Kidney (tissue), 14 donors: ENCODE measurements around the gene FCGBP. TPM values are rescaled to one million over a fixed set of nuclear protein-coding genes. Genes with fewer than 3 reads are reported as not detected.
"Not testable (repeated sequence)": the region's sequence is repeated elsewhere in the genome, so short reads cannot be mapped to it uniquely, and the experiment has no call there.

Experiments
- DNase-seq, 5 donors: peaks; one replicate each; pipeline ENCODE4 v3.0.0-alpha.2; 2013 to 2020
- FAIRE-seq: peaks from 2 replicates; lab custom pipeline; 2012; peaks lifted over from hg19 to GRCh38; lab: Jason Lieb, UNC
- H3K27ac ChIP-seq, 2 donors: one replicate each; pipeline ENCODE4 v1.7.0; 2013; ENCODE audit warnings: low read depth in 2 of 2, low read length in 2 of 2, inconsistent platforms in 1 of 2
- H3K27me3 ChIP-seq: one replicate; pipeline ENCODE4 v1.7.1; 2013; ENCODE audit warnings: low read length, inconsistent platforms; ENCODE audit not compliant: control insufficient read depth, insufficient read depth
- H3K36me3 ChIP-seq, 3 donors: one replicate each; pipeline versions ENCODE4 v1.7.0 to v1.7.1; 2013; ENCODE audit warnings: low read length in 3 of 3, control low read depth in 1 of 3, inconsistent platforms in 1 of 3; ENCODE audit not compliant: insufficient read depth in 3 of 3, control insufficient read depth in 2 of 3
- H3K4me1 ChIP-seq, 3 donors: one replicate each; pipeline versions ENCODE4 v1.7.0 to v1.7.1; 2013; ENCODE audit warnings: low read length in 3 of 3, inconsistent platforms in 1 of 3, low read depth in 1 of 3; ENCODE audit not compliant: control insufficient read depth in 2 of 3, insufficient read depth in 2 of 3
- H3K4me3 ChIP-seq, 3 donors: one replicate each; pipeline versions ENCODE4 v1.7.0 to v1.8.1; 2013; ENCODE audit warnings: low read length in 3 of 3, control low read depth in 1 of 3, inconsistent platforms in 1 of 3
- H3K9ac ChIP-seq, 3 donors: one replicate each; pipeline versions ENCODE4 v1.7.0 to v1.7.1; 2013; ENCODE audit warnings: low read length in 3 of 3, control low read depth in 1 of 3, inconsistent platforms in 1 of 3
- H3K9me3 ChIP-seq, 3 donors: one replicate each; pipeline versions ENCODE4 v1.7.0 to v1.7.1; 2013; ENCODE audit warnings: low read length in 3 of 3, control low read depth in 1 of 3, inconsistent platforms in 1 of 3; ENCODE audit not compliant: control insufficient read depth in 2 of 3, insufficient read depth in 1 of 3
- intact Hi-C: fragments of 100-400 bp; cut with DNase I; formaldehyde crosslinking; loops from one replicate; pipeline ENCODE4 v1.11.1; 2022
- polyA plus RNA-seq: library from polyadenylated mRNA; stranded (reverse); fragments of 350-450 nt; fragmentation: Illumina TruSeq; extraction: RNeasy Lipid Tissue Mini Kit (QIAGEN cat#74804); gene quantifications from one replicate; pipeline ENCODE4 v1.2.3, GENCODE V29; 2014; ENCODE audit warnings: low read depth, low replicate concordance; ENCODE audit not compliant: insufficient read depth
- total RNA-seq: library from RNA; stranded (reverse); fragmentation: NEBNext Ultra II Directional; extraction: Animal tissue kit (Norgen Biotek cat#: 25700); gene quantifications from one replicate; pipeline ENCODE4 v1.2.1, GENCODE V29; 2021
- TF ChIP-seq, protein P1 (sequence below): IDR thresholded peaks from 3 replicates; pipeline ENCODE4 v1.5.1; 2012; ENCODE audit warnings: mild to moderate bottlenecking, moderate library complexity, borderline replicate concordance; ENCODE audit not compliant: insufficient read depth; ENCODE audit errors: extremely low read depth
- donor health status: control.
- donor health status: control.
- donor health status: control.
- donor health status: control.
- donor health status: control.
- donor health status: DM: yes; HTN: yes; CAD: no.
- donor health status: Normal renal cell carcinoma (clear cell type).

FCGBP gene
- total and polyA plus RNA-seq, 2 donors from 2014 or later = 7.6 to 51.7 TPM

DNA sequence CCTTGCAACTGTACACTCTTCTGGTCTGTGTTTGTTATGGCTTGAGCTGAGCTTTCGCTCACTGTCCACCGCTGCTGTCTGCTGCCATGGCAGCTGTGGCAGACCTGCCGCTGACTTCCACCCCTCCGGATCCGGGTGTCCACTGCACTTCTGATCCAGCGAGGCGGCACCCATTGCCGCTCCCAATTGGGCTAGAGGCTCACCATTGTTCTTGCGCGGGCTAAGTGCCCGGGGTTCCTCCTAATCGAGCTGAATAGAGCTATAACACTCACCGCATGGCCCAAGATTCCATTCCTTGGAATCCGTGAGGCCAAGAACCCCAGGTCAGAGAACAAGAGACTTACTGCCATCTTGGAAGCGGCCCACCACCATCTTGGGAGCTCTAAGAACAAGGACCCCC, 34.4 kb upstream of the FCGBP start:
- no peaks in the 10 kb centered on the region for H3K27me3 ChIP-seq
- no peak overlapping the region for H3K4me3 ChIP-seq
- no peaks in the 10 kb centered on the region for H3K9me3 ChIP-seq
- no peak overlapping the region for H3K27ac ChIP-seq
- peaks cover 0 to 11% (median 9%) of the 10 kb centered on the region in 3 donors for H3K36me3 ChIP-seq
- TF ChIP-seq, protein P1, sequence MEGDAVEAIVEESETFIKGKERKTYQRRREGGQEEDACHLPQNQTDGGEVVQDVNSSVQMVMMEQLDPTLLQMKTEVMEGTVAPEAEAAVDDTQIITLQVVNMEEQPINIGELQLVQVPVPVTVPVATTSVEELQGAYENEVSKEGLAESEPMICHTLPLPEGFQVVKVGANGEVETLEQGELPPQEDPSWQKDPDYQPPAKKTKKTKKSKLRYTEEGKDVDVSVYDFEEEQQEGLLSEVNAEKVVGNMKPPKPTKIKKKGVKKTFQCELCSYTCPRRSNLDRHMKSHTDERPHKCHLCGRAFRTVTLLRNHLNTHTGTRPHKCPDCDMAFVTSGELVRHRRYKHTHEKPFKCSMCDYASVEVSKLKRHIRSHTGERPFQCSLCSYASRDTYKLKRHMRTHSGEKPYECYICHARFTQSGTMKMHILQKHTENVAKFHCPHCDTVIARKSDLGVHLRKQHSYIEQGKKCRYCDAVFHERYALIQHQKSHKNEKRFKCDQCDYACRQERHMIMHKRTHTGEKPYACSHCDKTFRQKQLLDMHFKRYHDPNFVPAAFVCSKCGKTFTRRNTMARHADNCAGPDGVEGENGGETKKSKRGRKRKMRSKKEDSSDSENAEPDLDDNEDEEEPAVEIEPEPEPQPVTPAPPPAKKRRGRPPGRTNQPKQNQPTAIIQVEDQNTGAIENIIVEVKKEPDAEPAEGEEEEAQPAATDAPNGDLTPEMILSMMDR = no peak
- FAIRE-seq = no peak
- peaks cover 0 to 11% (median 11%) of the 10 kb centered on the region in 3 donors for H3K4me1 ChIP-seq
- no peak overlapping the region for H3K9ac ChIP-seq
- intact Hi-C loops = no loop called here
- no peak for DNase-seq

DNA sequence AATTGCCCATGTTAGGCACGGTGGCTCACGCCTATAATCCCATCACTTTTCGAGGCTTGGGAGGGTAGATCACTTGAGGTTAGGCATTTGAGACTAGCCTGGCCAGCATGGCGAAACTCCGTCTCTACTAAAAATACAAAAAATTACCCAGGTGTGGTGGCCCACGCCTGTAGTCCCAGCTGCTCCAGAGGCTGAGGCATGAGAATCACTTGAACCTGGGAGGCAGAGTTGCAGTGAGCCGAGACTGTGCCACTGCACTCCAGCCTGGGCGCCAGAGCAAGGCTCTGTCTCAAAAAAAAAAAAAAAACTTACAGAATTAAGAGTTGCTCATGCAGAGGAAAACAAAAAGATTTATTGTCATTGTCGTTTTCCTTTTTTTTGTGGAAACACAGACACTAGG, 33.1 kb upstream of the FCGBP start:
- TF ChIP-seq, protein P1 = no peak
- Histone ChIP-seq H3K9ac (no peak overlapping the region), H3K4me3 (no peak overlapping the region), H3K9me3 (no peaks in the 10 kb centered on the region), H3K4me1 (peaks cover 0 to 11% (median 11%) of the 10 kb centered on the region in 3 donors), H3K27ac (no peak overlapping the region), H3K27me3 (no peaks in the 10 kb centered on the region), H3K36me3 (peaks cover 0 to 3% (median 0%) of the 10 kb centered on the region in 3 donors)
- intact Hi-C loops = no loop called here
- no peak for DNase-seq
- no peak for FAIRE-seq

DNA sequence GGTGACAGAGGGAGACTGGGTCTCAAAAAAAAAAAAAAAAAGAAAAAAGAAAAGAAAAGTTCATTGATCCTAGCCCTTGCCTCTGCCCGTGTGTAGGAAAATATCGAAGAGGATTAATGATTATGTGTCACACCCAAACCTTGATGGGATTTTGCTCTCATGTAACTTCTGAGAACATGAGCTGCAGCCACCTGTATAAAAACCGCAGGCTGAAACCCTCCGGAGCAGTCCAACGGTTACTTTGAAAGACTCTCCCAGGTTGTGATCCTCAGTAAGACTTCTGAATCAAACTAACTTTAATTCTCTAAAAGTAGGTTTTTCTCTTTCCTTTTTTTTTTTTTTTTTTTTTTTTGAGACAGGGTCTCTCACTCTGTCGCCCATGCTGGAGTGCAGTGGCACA, 32.2 kb upstream of the FCGBP start:
- no peaks in the 10 kb centered on the region for H3K36me3 ChIP-seq
- H3K9ac ChIP-seq = no peak overlapping the region
- TF ChIP-seq, protein P1 = no peak
- no peak overlapping the region for H3K27ac ChIP-seq
- no peak for DNase-seq
- peaks cover 0 to 7% (median 5%) of the 10 kb centered on the region in 3 donors for H3K4me1 ChIP-seq
- no peaks in the 10 kb centered on the region for H3K9me3 ChIP-seq
- no peaks in the 10 kb centered on the region for H3K27me3 ChIP-seq
- H3K4me3 ChIP-seq = no peak overlapping the region
- FAIRE-seq = no peak
- intact Hi-C loops = no loop called here

DNA sequence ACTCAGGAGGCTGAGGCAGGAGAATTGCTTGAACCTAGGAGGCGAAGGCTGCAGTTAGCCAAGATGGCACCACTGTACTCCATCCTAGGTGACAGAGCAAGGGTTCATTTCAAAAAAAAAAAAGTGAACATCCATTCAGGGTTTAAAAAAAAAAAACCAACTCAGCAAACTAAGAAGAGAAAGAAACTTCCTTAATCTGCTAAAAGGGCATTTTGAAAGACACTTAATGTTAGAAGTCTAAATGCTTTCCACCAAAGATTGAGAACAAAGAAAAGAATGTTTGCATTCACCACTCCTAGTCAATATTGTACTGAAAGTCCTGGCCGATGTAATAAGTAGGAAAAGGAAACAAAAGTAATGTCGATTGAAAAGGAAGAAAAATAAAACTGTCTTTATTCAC, 29.5 kb upstream of the FCGBP start:
- Histone ChIP-seq H3K4me3 (no peak overlapping the region), H3K9me3 (no peaks in the 10 kb centered on the region), H3K4me1 (no peaks in the 10 kb centered on the region), H3K27ac (no peak overlapping the region), H3K27me3 (no peaks in the 10 kb centered on the region), H3K9ac (no peak overlapping the region), H3K36me3 (no peaks in the 10 kb centered on the region)
- intact Hi-C loops = no loop called here
- TF ChIP-seq, protein P1 = no peak
- FAIRE-seq (no peak), DNase-seq (no peak)

DNA sequence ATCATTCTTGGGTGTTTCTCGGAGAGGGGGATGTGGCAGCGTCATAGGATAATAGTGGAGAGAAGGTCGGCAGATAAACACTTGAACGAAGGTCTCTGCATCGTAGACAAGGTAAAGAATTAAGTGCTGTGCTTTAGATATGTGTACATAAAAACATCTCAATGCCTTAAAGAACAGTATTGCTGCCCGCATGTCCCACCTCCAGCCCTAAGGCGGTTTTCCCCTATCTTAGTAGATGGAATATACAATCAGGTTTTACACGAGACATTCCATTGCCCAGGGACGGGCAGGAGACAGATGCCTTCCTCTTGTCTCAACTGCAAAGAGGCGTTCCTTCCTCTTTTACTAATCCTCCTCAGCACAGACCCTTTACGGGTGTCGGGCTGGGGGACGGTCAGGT, 25.0 kb upstream of the FCGBP start:
- DNase-seq, H3K36me3 ChIP-seq, intact Hi-C loops, H3K4me1 ChIP-seq, H3K27ac ChIP-seq, FAIRE-seq, H3K27me3 ChIP-seq, H3K9me3 ChIP-seq, H3K9ac ChIP-seq, H3K4me3 ChIP-seq: not testable (repeated sequence)
